ENCODE data around the gene MTHFR. TPM values are rescaled to one million over a fixed set of nuclear protein-coding genes. Genes with fewer than 3 reads are reported as not detected.

The MTHFR gene
- total RNA-seq, 1 donor from 2014 or later = 13.0 TPM

- DNase-seq (ENCODE audit: low read depth) (no peak), FAIRE-seq (no peak)
- Histone ChIP-seq H2AFZ (ENCODE audit: low read depth, low read length) (no peak overlapping the region), H3K4me3 (ENCODE audit: insufficient read depth, low read depth, low read length) (no peak overlapping the region), H4K20me1 (ENCODE audit: insufficient read depth, low read length) (peaks cover 4% of the 10 kb centered on the region), H3K79me2 (ENCODE audit: insufficient read depth, low read length) (no peaks in the 10 kb centered on the region), H3K9me3 (ENCODE audit: insufficient read depth, low read depth, low read length) (no peaks in the 10 kb centered on the region), H3K36me3 (ENCODE audit: insufficient read depth, low read length) (no peaks in the 10 kb centered on the region), H3K4me2 (ENCODE audit: low read length) (no peak overlapping the region), H3K9ac (ENCODE audit: low read length) (no peak overlapping the region), H3K4me1 (ENCODE audit: insufficient read depth, low read length) (no peaks in the 10 kb centered on the region), H3K27ac (ENCODE audit: low read depth, low read length) (no peak overlapping the region), H3K27me3 (ENCODE audit: insufficient read depth, low read length) (no peaks in the 10 kb centered on the region)
- H3K36me3 Mint-ChIP-seq (ENCODE audit: low read depth, unreplicated experiment) = peaks cover 15% of the 10 kb centered on the region
- H3K27ac Mint-ChIP-seq (ENCODE audit: unreplicated experiment) = no peak overlapping the region
- H3K9me3 Mint-ChIP-seq (ENCODE audit: unreplicated experiment) = no peaks in the 10 kb centered on the region
- no peaks in the 10 kb centered on the region for H3K27me3 Mint-ChIP-seq (ENCODE audit: low read depth, unreplicated experiment)
- H3K4me3 Mint-ChIP-seq (ENCODE audit: unreplicated experiment) = no peak overlapping the region
- TF ChIP-seq EZH2 (IDR thresholded peaks at IDR 0.05; ENCODE audit: insufficient read depth, low read length) (no peak), CTCF (IDR thresholded peaks at IDR 0.05; ENCODE audit: insufficient read depth, low read depth, low read length) (no peak)
- peaks cover 12% of the 10 kb centered on the region for H3K4me1 Mint-ChIP-seq (ENCODE audit: low read depth, unreplicated experiment)
These were observed 57.2 kb downstream of the MTHFR start for GRCh38 chr1:11748294-11749202.

GRCh38 chr1:11746795-11747487 lies 58.8 kb downstream of the MTHFR start:
- TF ChIP-seq EZH2 (IDR thresholded peaks at IDR 0.05; ENCODE audit: insufficient read depth, low read length) (no peak), CTCF (IDR thresholded peaks at IDR 0.05; ENCODE audit: insufficient read depth, low read depth, low read length) (no peak)
- Histone ChIP-seq H3K4me2 (ENCODE audit: low read length) (no peak overlapping the region), H4K20me1 (ENCODE audit: insufficient read depth, low read length) (peaks cover 12% of the 10 kb centered on the region), H3K9me3 (ENCODE audit: insufficient read depth, low read depth, low read length) (no peaks in the 10 kb centered on the region), H3K4me1 (ENCODE audit: insufficient read depth, low read length) (no peaks in the 10 kb centered on the region), H3K79me2 (ENCODE audit: insufficient read depth, low read length) (no peaks in the 10 kb centered on the region), H2AFZ (ENCODE audit: low read depth, low read length) (no peak overlapping the region), H3K27ac (ENCODE audit: low read depth, low read length) (no peak overlapping the region), H3K27me3 (ENCODE audit: insufficient read depth, low read length) (no peaks in the 10 kb centered on the region), H3K4me3 (ENCODE audit: insufficient read depth, low read depth, low read length) (no peak overlapping the region), H3K9ac (ENCODE audit: low read length) (no peak overlapping the region), H3K36me3 (ENCODE audit: insufficient read depth, low read length) (no peaks in the 10 kb centered on the region)
- DNase-seq (ENCODE audit: low read depth) = no peak
- no peaks in the 10 kb centered on the region for H3K9me3 Mint-ChIP-seq (ENCODE audit: unreplicated experiment)
- FAIRE-seq = no peak
- H3K27ac Mint-ChIP-seq (ENCODE audit: unreplicated experiment) = no peak overlapping the region
- H3K36me3 Mint-ChIP-seq (ENCODE audit: low read depth, unreplicated experiment) = peaks cover 13% of the 10 kb centered on the region
- H3K27me3 Mint-ChIP-seq (ENCODE audit: low read depth, unreplicated experiment) = no peaks in the 10 kb centered on the region
- peaks cover under 1% of the 10 kb centered on the region for H3K4me1 Mint-ChIP-seq (ENCODE audit: low read depth, unreplicated experiment)
- no peak overlapping the region for H3K4me3 Mint-ChIP-seq (ENCODE audit: unreplicated experiment)

Data from astrocyte (in vitro differentiated cells and primary cell).